Astrocyte (in vitro differentiated cells and primary cell): Measurements from ENCODE around the gene SMIM23. TPM values are rescaled to one million over a fixed set of nuclear protein-coding genes. Genes with fewer than 3 reads are reported as not detected.

Experiments
- DNase-seq: peaks from one replicate; pipeline ENCODE4 v3.0.0-alpha.2; 2010; ENCODE audit warnings: low read depth
- FAIRE-seq: peaks from 2 replicates; lab custom pipeline; 2011; peaks lifted over from hg19 to GRCh38; lab: Jason Lieb, UNC
- H2AFZ ChIP-seq: 2 replicates; pipeline ENCODE4 v1.6.0; 2012; ENCODE audit warnings: low read depth, low read length, inconsistent platforms
- H3K27ac ChIP-seq: 2 replicates; pipeline ENCODE4 v1.5.1; 2011; ENCODE audit warnings: low read depth, low read length, inconsistent platforms
- H3K27me3 ChIP-seq: 2 replicates; pipeline ENCODE4 v1.6.0; 2011; ENCODE audit warnings: low read length, inconsistent platforms; ENCODE audit not compliant: insufficient read depth
- H3K36me3 ChIP-seq: 2 replicates; pipeline ENCODE4 v1.5.1; 2011; ENCODE audit warnings: low read length, inconsistent platforms; ENCODE audit not compliant: insufficient read depth
- H3K4me1 ChIP-seq: 2 replicates; pipeline ENCODE4 v1.5.1; 2011; ENCODE audit warnings: low read length, inconsistent platforms; ENCODE audit not compliant: insufficient read depth
- H3K4me2 ChIP-seq: 2 replicates; pipeline ENCODE4 v1.6.0; 2012; ENCODE audit warnings: low read length, inconsistent platforms
- H3K4me3 ChIP-seq: 2 replicates; pipeline ENCODE4 v1.5.1; 2011; ENCODE audit warnings: low read depth, mild to moderate bottlenecking, low read length, inconsistent platforms; ENCODE audit not compliant: insufficient read depth
- H3K79me2 ChIP-seq: 2 replicates; pipeline ENCODE4 v1.6.0; 2012; ENCODE audit warnings: mild to moderate bottlenecking, low read length, inconsistent platforms; ENCODE audit not compliant: insufficient read depth
- H3K9ac ChIP-seq: 2 replicates; pipeline ENCODE4 v1.6.0; 2012; ENCODE audit warnings: mild to moderate bottlenecking, low read length, inconsistent platforms
- H3K9me3 ChIP-seq: 2 replicates; pipeline ENCODE4 v1.5.1; 2012; ENCODE audit warnings: low read depth, mild to moderate bottlenecking, low read length, inconsistent platforms; ENCODE audit not compliant: insufficient read depth
- H4K20me1 ChIP-seq: 2 replicates; pipeline ENCODE4 v1.6.0; 2012; ENCODE audit warnings: low read length, inconsistent platforms; ENCODE audit not compliant: insufficient read depth
- H3K27ac Mint-ChIP-seq: one replicate; pipeline ENCODE4 v1.8.0; 2021; ENCODE audit warnings: mild to moderate bottlenecking, mixed read lengths; ENCODE audit not compliant: unreplicated experiment
- H3K27me3 Mint-ChIP-seq: one replicate; pipeline ENCODE4 v1.8.0; 2021; ENCODE audit warnings: low read depth, mixed read lengths; ENCODE audit not compliant: unreplicated experiment
- H3K36me3 Mint-ChIP-seq: one replicate; pipeline ENCODE4 v1.8.0; 2021; ENCODE audit warnings: low read depth, mixed read lengths; ENCODE audit not compliant: unreplicated experiment
- H3K4me1 Mint-ChIP-seq: one replicate; pipeline ENCODE4 v1.8.0; 2021; ENCODE audit warnings: low read depth, mixed read lengths; ENCODE audit not compliant: unreplicated experiment
- H3K4me3 Mint-ChIP-seq: one replicate; pipeline ENCODE4 v1.8.0; 2021; ENCODE audit warnings: mild to moderate bottlenecking, moderate library complexity, mixed read lengths; ENCODE audit not compliant: unreplicated experiment
- H3K9me3 Mint-ChIP-seq: one replicate; pipeline ENCODE4 v1.8.0; 2021; ENCODE audit warnings: mild to moderate bottlenecking, mixed read lengths; ENCODE audit not compliant: unreplicated experiment
- EZH2 ChIP-seq: IDR thresholded peaks from 2 replicates; pipeline ENCODE4 v1.6.1; 2012; ENCODE audit warnings: mild to moderate bottlenecking, low read length, inconsistent platforms; ENCODE audit not compliant: insufficient read depth
- total RNA-seq: library from RNA; stranded (reverse); gene quantifications from 2 replicates; pipeline ENCODE4 v1.2.1, GENCODE V29; 2021
- TF ChIP-seq, protein P1 (sequence below): IDR thresholded peaks from 2 replicates; pipeline ENCODE4 v1.5.1; 2011; ENCODE audit warnings: low read depth, mild to moderate bottlenecking, inconsistent platforms, low read length, moderate library complexity; ENCODE audit not compliant: insufficient read depth

The SMIM23 gene
- total RNA-seq, 1 donor from 2014 or later = not detected

DNA sequence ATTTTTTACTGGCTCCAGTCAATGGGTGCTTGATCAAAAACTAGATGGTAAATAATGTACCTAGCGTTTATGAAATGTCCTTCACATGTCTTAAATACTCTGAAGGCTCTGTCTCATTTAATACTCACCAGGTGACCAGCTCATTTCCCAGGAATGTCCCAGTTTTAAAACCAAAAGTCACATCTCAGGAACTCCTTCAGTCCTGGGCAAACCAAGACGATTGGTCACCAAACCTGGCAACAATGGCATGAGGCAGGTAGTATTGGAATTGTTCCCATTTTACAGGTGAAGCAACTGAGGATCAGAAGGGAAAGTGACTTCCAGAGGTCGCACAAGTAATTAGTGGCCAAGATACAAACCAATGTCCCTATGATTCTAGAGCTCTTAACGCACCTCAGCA is 27.7 kb downstream of the SMIM23 start:
- no peak overlapping the region for H3K27ac Mint-ChIP-seq
- H3K27me3 Mint-ChIP-seq = peaks cover 47% of the 10 kb centered on the region
- Histone ChIP-seq H3K4me3 (no peak overlapping the region), H3K79me2 (no peaks in the 10 kb centered on the region), H3K27ac (no peak overlapping the region), H3K9me3 (peaks cover 2% of the 10 kb centered on the region), H3K4me2 (no peak overlapping the region), H2AFZ (no peak overlapping the region), H4K20me1 (no peaks in the 10 kb centered on the region), H3K9ac (no peak overlapping the region), H3K4me1 (no peaks in the 10 kb centered on the region), H3K27me3 (peaks cover 9% of the 10 kb centered on the region), H3K36me3 (no peaks in the 10 kb centered on the region)
- peaks cover 18% of the 10 kb centered on the region for H3K9me3 Mint-ChIP-seq
- H3K36me3 Mint-ChIP-seq = peaks cover 9% of the 10 kb centered on the region
- no peak for TF ChIP-seq EZH2
- TF ChIP-seq, protein P1, sequence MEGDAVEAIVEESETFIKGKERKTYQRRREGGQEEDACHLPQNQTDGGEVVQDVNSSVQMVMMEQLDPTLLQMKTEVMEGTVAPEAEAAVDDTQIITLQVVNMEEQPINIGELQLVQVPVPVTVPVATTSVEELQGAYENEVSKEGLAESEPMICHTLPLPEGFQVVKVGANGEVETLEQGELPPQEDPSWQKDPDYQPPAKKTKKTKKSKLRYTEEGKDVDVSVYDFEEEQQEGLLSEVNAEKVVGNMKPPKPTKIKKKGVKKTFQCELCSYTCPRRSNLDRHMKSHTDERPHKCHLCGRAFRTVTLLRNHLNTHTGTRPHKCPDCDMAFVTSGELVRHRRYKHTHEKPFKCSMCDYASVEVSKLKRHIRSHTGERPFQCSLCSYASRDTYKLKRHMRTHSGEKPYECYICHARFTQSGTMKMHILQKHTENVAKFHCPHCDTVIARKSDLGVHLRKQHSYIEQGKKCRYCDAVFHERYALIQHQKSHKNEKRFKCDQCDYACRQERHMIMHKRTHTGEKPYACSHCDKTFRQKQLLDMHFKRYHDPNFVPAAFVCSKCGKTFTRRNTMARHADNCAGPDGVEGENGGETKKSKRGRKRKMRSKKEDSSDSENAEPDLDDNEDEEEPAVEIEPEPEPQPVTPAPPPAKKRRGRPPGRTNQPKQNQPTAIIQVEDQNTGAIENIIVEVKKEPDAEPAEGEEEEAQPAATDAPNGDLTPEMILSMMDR = no peak
- DNase-seq (no peak), FAIRE-seq (no peak)
- no peaks in the 10 kb centered on the region for H3K4me1 Mint-ChIP-seq
- no peak overlapping the region for H3K4me3 Mint-ChIP-seq

DNA sequence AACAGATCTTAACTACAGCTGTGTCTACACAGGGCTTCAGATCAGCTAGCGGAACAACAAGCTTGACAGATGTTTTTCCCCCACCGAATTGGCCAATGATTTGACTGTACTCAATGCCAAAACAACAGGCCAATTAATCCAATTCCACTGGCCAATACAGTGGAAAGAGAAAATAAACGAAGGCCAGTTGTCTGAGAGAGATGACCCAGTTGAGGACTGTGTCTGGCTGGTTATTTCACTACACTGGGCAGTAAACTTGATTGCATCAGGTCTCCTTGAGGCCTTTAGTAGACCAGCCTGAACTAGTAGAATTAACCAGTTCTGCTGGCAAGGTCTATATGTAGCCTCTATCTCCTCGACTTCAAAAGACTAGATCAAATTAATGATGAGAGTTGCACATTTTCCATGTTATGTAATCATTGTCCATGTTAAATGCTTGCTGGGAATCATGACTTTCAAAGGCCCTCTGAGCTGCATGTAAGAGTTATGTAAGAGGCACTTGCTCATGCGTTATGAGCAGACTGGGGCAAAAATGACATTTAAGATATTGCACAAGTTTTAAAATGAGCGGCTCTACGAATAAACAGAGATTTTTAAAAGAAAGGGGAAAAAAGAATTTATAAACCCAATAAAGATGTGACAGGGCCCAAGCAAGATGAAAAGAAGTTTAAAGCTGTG is 28.3 kb downstream of the SMIM23 start:
- H3K27me3 ChIP-seq = peaks cover 11% of the 10 kb centered on the region

More for the DNA sequence above, 28.3 kb downstream of the SMIM23 start:
- H3K36me3 ChIP-seq = no peaks in the 10 kb centered on the region
- no peaks in the 10 kb centered on the region for H3K4me1 ChIP-seq
- Mint-ChIP-seq H3K4me1 (no peaks in the 10 kb centered on the region), H3K4me3 (no peak overlapping the region), H3K27me3 (peaks cover 54% of the 10 kb centered on the region), H3K9me3 (peaks cover 18% of the 10 kb centered on the region), H3K27ac (no peak overlapping the region), H3K36me3 (peaks cover 9% of the 10 kb centered on the region)
- H3K9ac ChIP-seq = no peak overlapping the region
- peaks cover 2% of the 10 kb centered on the region for H3K9me3 ChIP-seq
- H3K27ac ChIP-seq = no peak overlapping the region
- DNase-seq = no peak
- TF ChIP-seq EZH2 = no peak
- TF ChIP-seq, protein P1 = no peak
- H4K20me1 ChIP-seq = no peaks in the 10 kb centered on the region
- H2AFZ ChIP-seq = no peak overlapping the region
- H3K4me3 ChIP-seq = no peak overlapping the region
- H3K4me2 ChIP-seq = no peak overlapping the region
- no peak for FAIRE-seq
- no peaks in the 10 kb centered on the region for H3K79me2 ChIP-seq
